Lung (tissue), 12 donors: ENCODE results near the gene PAXIP1. TPM values are rescaled to one million over a fixed set of nuclear protein-coding genes. Genes with fewer than 3 reads are reported as not detected.

Source experiments
- ATAC-seq: fragments of 200-7000 bp; cut with Tn5 transposase; one replicate; pipeline ENCODE4 v1.9.1; 2020; ENCODE audit warnings: moderate number of reproducible peaks; ENCODE audit not compliant: insufficient read depth, low FRiP score
- DNase-seq, 3 donors: peaks; one replicate each; pipeline ENCODE4 v3.0.0-alpha.2; 2013 to 2017
- H3K27ac ChIP-seq, 2 donors: one replicate each; pipeline ENCODE4 v1.5.1; 2013; ENCODE audit warnings: mild to moderate bottlenecking in 2 of 2, moderate library complexity in 2 of 2, control low read depth in 1 of 2, inconsistent platforms in 1 of 2, low read depth in 1 of 2, low read length in 1 of 2
- H3K27me3 ChIP-seq, 3 donors: one replicate each; pipeline ENCODE4 v1.5.1; 2013; ENCODE audit warnings: low read length in 2 of 3; ENCODE audit not compliant: control insufficient read depth in 3 of 3, insufficient read depth in 3 of 3
- H3K36me3 ChIP-seq, 4 donors: one replicate each; pipeline ENCODE4 v1.5.1; 2013; ENCODE audit warnings: low read length in 4 of 4, mild to moderate bottlenecking in 1 of 4, moderate library complexity in 1 of 4; ENCODE audit not compliant: control insufficient read depth in 4 of 4, insufficient read depth in 4 of 4
- H3K4me1 ChIP-seq, 5 donors: one replicate each; pipeline ENCODE4 v1.5.1; 2013; ENCODE audit warnings: low read length in 5 of 5, mild to moderate bottlenecking in 2 of 5, moderate library complexity in 1 of 5; ENCODE audit not compliant: control insufficient read depth in 5 of 5, insufficient read depth in 5 of 5
- H3K4me3 ChIP-seq: one replicate; pipeline ENCODE4 v1.5.1; 2013; ENCODE audit warnings: mild to moderate bottlenecking, control low read depth, moderate library complexity
- H3K9ac ChIP-seq, 2 donors: one replicate each; pipeline ENCODE4 v1.5.1; 2013; ENCODE audit warnings: low read length in 2 of 2, control low read depth in 1 of 2; ENCODE audit not compliant: insufficient read depth in 1 of 2
- H3K9me3 ChIP-seq, 4 donors: one replicate each; pipeline ENCODE4 v1.5.1; 2013; ENCODE audit warnings: low read length in 3 of 4, mild to moderate bottlenecking in 1 of 4, moderate library complexity in 1 of 4; ENCODE audit not compliant: control insufficient read depth in 4 of 4, insufficient read depth in 3 of 4
- WGBS, 2 donors: extraction: QIAGEN DNeasy Blood & Tissue Kit; methylation state at CpG; one replicate each; pipeline ENCODE4 v1.1.7; 2013; 5-methylcytosine and 5-hydroxymethylcytosine counted together
- polyA plus RNA-seq, 2 donors: library from polyadenylated mRNA; stranded (reverse); fragments of 200-250 nt; gene quantifications; one replicate each; pipeline ENCODE4 v1.2.1, GENCODE V29; 2013
- total RNA-seq, 2 donors: library from RNA; depleted of rRNA in 1 of 2; stranded (reverse); fragments of >200 nt in 1 of 2; gene quantifications; one replicate each; pipeline ENCODE4 v1.2.1, GENCODE V29; 2014 to 2021
- TF ChIP-seq, protein P1 (sequence below): IDR thresholded peaks from 2 replicates; pipeline ENCODE4 v1.5.1; 2012; ENCODE audit warnings: mild to moderate bottlenecking; ENCODE audit errors: control extremely low read depth, extremely low read depth
- donor health status: control.
- donor health status: control.
- donor health status: Bipolar disorder and iron deficiency.
- donor health status: healthy.
- donor health status: DM: yes; HTN: yes; CAD: no.

The PAXIP1 gene
- total and polyA plus RNA-seq, 4 donors = 4.7 to 15.3 (median 7.5) TPM

DNA sequence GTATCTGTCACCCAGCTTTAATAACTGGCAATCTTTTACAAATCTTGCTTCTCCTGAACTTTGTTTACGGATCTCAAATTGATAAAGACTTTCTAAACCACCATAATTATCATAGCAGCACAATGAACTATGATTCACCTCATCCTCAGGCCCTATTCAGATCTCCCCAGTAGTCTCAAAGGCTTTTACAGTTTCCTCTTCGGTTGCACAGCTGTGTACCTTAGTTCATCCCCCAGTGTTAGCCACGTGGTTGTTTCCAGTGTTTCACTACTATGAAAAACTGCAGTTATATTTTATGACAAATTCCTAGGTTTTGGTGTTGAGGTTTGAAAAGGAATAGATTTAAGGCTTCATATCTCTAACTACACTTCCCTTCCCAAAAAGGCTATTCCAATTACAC, 24.9 kb downstream of the PAXIP1 start:
- Histone ChIP-seq H3K27ac (no peak overlapping the region), H3K36me3 (peaks cover 8 to 22% (median 18%) of the 10 kb centered on the region in 4 donors), H3K4me3 (no peak overlapping the region), H3K27me3 (no peaks in the 10 kb centered on the region), H3K4me1 (no peaks in the 10 kb centered on the region), H3K9ac (no peak overlapping the region), H3K9me3 (no peaks in the 10 kb centered on the region)
- ATAC-seq = no peak
- TF ChIP-seq, protein P1, sequence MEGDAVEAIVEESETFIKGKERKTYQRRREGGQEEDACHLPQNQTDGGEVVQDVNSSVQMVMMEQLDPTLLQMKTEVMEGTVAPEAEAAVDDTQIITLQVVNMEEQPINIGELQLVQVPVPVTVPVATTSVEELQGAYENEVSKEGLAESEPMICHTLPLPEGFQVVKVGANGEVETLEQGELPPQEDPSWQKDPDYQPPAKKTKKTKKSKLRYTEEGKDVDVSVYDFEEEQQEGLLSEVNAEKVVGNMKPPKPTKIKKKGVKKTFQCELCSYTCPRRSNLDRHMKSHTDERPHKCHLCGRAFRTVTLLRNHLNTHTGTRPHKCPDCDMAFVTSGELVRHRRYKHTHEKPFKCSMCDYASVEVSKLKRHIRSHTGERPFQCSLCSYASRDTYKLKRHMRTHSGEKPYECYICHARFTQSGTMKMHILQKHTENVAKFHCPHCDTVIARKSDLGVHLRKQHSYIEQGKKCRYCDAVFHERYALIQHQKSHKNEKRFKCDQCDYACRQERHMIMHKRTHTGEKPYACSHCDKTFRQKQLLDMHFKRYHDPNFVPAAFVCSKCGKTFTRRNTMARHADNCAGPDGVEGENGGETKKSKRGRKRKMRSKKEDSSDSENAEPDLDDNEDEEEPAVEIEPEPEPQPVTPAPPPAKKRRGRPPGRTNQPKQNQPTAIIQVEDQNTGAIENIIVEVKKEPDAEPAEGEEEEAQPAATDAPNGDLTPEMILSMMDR = no peak
- WGBS, 2 donors = 89 to 93% methylated on average over 3 of the region's 3 CpGs
- DNase-seq = no peak

DNA sequence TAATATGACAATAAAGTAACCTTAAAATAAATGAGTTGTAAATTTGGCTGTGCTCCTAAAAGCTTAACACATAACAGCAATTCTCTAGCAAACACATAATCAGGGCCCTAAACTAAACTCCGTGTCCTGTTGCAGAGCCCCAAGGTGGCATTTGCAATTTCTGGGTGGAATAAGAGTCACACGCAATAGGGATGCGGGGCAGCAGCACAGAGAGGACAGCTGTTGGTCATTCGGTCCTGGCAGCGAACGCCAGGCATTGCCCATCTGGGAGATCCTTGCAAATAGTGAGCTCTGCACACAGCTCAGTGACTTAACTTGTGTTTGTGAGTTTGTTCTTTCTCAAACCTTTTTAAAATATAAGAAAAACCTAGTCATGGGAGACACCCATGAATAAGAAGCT, 25.7 kb downstream of the PAXIP1 start:
- no peaks in the 10 kb centered on the region for H3K4me1 ChIP-seq
- no peak overlapping the region for H3K4me3 ChIP-seq
- no peak overlapping the region for H3K9ac ChIP-seq
- ATAC-seq = no peak
- H3K36me3 ChIP-seq = peaks cover 11 to 22% (median 21%) of the 10 kb centered on the region in 4 donors
- 87 to 95% methylated on average over 6 of the region's 6 CpGs for WGBS, 2 donors
- H3K27ac ChIP-seq = no peak overlapping the region
- no peaks in the 10 kb centered on the region for H3K9me3 ChIP-seq
- H3K27me3 ChIP-seq = no peaks in the 10 kb centered on the region
- DNase-seq = no peak
- TF ChIP-seq, protein P1 = no peak

DNA sequence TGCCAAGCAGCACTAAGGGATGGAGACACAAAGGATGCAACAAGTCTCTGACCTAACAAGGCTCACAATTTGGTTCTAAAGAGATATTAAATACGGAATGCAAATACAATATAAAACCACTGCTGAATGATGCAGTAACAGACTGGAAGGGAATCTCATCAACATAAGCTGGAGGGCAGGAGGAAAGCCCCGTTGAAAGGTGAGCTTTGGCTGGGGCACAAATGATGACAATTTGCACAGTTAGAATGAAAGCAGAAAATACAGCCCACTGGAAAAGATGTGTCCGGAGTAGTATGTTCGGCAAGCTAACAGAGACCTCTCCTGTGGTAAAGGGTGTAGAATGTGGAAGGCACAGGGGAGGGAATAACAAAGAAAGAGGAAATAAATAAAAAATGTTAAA, 26.1 kb downstream of the PAXIP1 start:
- peaks cover 11 to 23% (median 21%) of the 10 kb centered on the region in 4 donors for H3K36me3 ChIP-seq

More for the DNA sequence above, 26.1 kb downstream of the PAXIP1 start:
- WGBS, 2 donors = 97 to 98% methylated on average over 4 of the region's 4 CpGs
- Histone ChIP-seq H3K4me1 (no peaks in the 10 kb centered on the region), H3K4me3 (no peak overlapping the region), H3K27ac (no peak overlapping the region), H3K27me3 (no peaks in the 10 kb centered on the region), H3K9ac (no peak overlapping the region), H3K9me3 (no peaks in the 10 kb centered on the region)
- no peak for DNase-seq
- ATAC-seq = no peak
- TF ChIP-seq, protein P1 = no peak
